Measurements from ENCODE around the gene C4BPA. TPM values are rescaled to one million over a fixed set of nuclear protein-coding genes. Genes with fewer than 3 reads are reported as not detected.

C4BPA gene
- total and polyA plus RNA-seq, 10 of the 15 experiments (the other 5 are each of a cell fraction or from before 2014, with no cell fraction given), result 0.31 TPM; not detected in 9

GRCh38 chr1:207055386-207056001 lies 48.5 kb upstream of the C4BPA start:
- no peak overlapping the region for H3K4me2 ChIP-seq (ENCODE audit: control insufficient read depth, insufficient read depth)
- 58% methylated on average over 3 of the region's 3 CpGs for WGBS (ENCODE audit: insufficient coverage, insufficient replicate concordance, low lambda C conversion rate, missing lambda C conversion rate)
- H3K9ac ChIP-seq (ENCODE audit: control insufficient read depth, insufficient read depth, low read length), result no peak overlapping the region
- ChIA-PET POLR2A (no interaction called here), RAD21 (ENCODE audit: unreplicated experiment) (interaction anchor here (2.0 kb wide), 1 partner anchor 20 kb away, joined by 8 read pairs; no protein-coding TSS in a partner anchor), SMC1A (ENCODE audit: uncharacterized antibody, unreplicated experiment) (interaction anchor here (1.4 to 2.0 kb wide), 2 partner anchors 8 to 20 kb away, joined by 4 to 6 read pairs; no protein-coding TSS in a partner anchor), CTCF (interaction anchor here (0.8 to 2.8 kb wide), 8 partner anchors 10 to 350 kb away, joined by 3 to 12 read pairs (median 3); no protein-coding TSS in a partner anchor)
- in situ Hi-C loops (cut with MboI), result no loop called here
- FAIRE-seq (no peak), ATAC-seq (no peak), DNase-seq (ENCODE audit: low read depth, low spot score) (no peak)
- H4K20me1 ChIP-seq (ENCODE audit: control insufficient read depth, insufficient read depth), result no peaks in the 10 kb centered on the region
- H3K79me2 ChIP-seq (ENCODE audit: control insufficient read depth, insufficient read depth, low read length), result peaks cover 3% of the 10 kb centered on the region
- intact Hi-C loops (cut with micrococcal nuclease; ENCODE audit: unreplicated experiment), result no loop called here
- no peak overlapping the region for H3K27ac ChIP-seq (ENCODE audit: control insufficient read depth, insufficient read depth)
- H2AFZ ChIP-seq (ENCODE audit: control insufficient read depth, low read depth, low read length), result no peak overlapping the region
- no peaks in the 10 kb centered on the region for H3K27me3 ChIP-seq (replicated peaks in 1 of 2; ENCODE audit: control insufficient read depth in 2 of 2, insufficient read depth in 2 of 2, low read length in 1 of 2)
- peaks cover 21% of the 10 kb centered on the region for H3K4me1 ChIP-seq (ENCODE audit: control insufficient read depth, insufficient read depth, low read length)
- H3K9me3 ChIP-seq (replicated peaks; ENCODE audit: control insufficient read depth, insufficient read depth, low read length), result no peaks in the 10 kb centered on the region; the same call in 2 of the 3 replicates
- no peaks in the 10 kb centered on the region for H3K36me3 ChIP-seq (ENCODE audit: control insufficient read depth in 2 of 2, insufficient read depth in 2 of 2, low read length in 1 of 2)
- H3K4me3 ChIP-seq, result no peak overlapping the region
- BruUV-seq (replicated peaks), result no TSS peak
- TF ChIP-seq SREBF1 (IDR thresholded peaks at IDR 0.05; ENCODE audit: low read length) (no peak), SRF (IDR thresholded peaks at IDR 0.05; ENCODE audit: low read depth in 2 of 2, low read length in 2 of 2) (no peak), SREBF2 (IDR thresholded peaks at IDR 0.05; ENCODE audit: low read length) (no peak), SUZ12 (IDR thresholded peaks at IDR 0.05; ENCODE audit: unreplicated experiment) (no peak), SIX5 (IDR thresholded peaks at IDR 0.05; ENCODE audit: low read depth, low read length, severe bottlenecking) (no peak), POU2F2 (IDR thresholded peaks at IDR 0.05; ENCODE audit: borderline replicate concordance, low read depth, low read length) (no peak), ATF2 (IDR thresholded peaks at IDR 0.05; ENCODE audit: low read length) (no peak), CHD1 (IDR thresholded peaks at IDR 0.05; ENCODE audit: low read depth, low read length) (no peak), HDGF (IDR thresholded peaks at IDR 0.05) (no peak), RAD21 (IDR thresholded peaks at IDR 0.05; ENCODE audit: insufficient read depth, low read depth, low read length) (no peak), E2F8 (IDR thresholded peaks at IDR 0.05; ENCODE audit: low read depth, partially characterized antibody) (no peak), SMC3 (IDR thresholded peaks at IDR 0.05; ENCODE audit: borderline replicate concordance, low read length) (no peak), ZNF687 (IDR thresholded peaks at IDR 0.05) (no peak), NFYB (IDR thresholded peaks at IDR 0.05; ENCODE audit: insufficient read depth, low read depth, low read length) (no peak), GATAD2B (conservative IDR thresholded peaks at IDR 0.05; ENCODE audit: low read depth) (no peak)
